ENCODE results near the gene NTS.

NTS gene, protein sequence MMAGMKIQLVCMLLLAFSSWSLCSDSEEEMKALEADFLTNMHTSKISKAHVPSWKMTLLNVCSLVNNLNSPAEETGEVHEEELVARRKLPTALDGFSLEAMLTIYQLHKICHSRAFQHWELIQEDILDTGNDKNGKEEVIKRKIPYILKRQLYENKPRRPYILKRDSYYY

DNA sequence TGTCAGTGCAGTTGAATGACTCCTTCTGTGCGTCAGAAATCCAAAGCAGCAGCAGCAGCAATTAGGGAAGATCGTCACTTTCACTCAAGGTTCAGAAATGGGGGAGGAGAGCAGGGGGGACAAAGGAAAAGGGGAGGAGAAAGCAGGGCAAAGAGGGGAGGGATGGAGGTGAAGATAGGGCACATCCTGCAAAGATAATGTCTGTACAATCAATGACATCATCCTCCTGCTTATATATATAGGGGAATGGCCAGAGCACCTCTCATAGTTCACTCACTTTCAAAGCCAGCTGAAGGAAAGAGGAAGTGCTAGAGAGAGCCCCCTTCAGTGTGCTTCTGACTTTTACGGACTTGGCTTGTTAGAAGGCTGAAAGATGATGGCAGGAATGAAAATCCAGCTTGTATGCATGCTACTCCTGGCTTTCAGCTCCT is at the start of gene NTS:
NTS (plus strand) TSS at position 265 of the 431 bp plus-strand sequence; CDS start at position 374, 109 bp downstream.
- DNase-seq (ENCODE audit: low spot score): no peak
- no peak within 1 kb of the TSS for H3K27ac ChIP-seq
- H3K4me3 ChIP-seq: no peak within 1 kb of the TSS
- TF ChIP-seq, protein P1, sequence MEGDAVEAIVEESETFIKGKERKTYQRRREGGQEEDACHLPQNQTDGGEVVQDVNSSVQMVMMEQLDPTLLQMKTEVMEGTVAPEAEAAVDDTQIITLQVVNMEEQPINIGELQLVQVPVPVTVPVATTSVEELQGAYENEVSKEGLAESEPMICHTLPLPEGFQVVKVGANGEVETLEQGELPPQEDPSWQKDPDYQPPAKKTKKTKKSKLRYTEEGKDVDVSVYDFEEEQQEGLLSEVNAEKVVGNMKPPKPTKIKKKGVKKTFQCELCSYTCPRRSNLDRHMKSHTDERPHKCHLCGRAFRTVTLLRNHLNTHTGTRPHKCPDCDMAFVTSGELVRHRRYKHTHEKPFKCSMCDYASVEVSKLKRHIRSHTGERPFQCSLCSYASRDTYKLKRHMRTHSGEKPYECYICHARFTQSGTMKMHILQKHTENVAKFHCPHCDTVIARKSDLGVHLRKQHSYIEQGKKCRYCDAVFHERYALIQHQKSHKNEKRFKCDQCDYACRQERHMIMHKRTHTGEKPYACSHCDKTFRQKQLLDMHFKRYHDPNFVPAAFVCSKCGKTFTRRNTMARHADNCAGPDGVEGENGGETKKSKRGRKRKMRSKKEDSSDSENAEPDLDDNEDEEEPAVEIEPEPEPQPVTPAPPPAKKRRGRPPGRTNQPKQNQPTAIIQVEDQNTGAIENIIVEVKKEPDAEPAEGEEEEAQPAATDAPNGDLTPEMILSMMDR (IDR thresholded peaks at IDR 0.05): no peak

DNA sequence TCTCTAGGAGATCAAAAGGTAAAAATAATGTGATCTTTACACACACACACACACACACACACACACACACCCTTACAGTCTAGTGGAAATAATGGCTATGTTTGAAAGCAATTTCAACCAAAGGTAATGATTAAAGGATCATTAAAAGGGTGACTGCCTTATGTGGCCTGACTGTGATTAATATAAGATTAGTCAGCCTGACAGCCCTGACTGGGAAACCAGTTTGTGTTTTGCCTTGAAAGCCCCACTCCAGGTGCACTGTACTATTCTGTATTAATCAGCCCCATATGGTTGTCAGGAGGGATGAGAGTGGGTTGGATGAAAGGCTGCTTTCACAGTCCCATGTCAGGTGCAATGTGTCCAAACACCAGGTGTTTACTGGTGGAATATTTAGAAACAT is 48.3 kb upstream of the NTS start:
- DNase-seq (ENCODE audit: low spot score): no peak
- Histone ChIP-seq H3K4me3 (no peak overlapping the region), H3K27ac (no peak overlapping the region)
- TF ChIP-seq, protein P1 (IDR thresholded peaks at IDR 0.05): no peak

DNA sequence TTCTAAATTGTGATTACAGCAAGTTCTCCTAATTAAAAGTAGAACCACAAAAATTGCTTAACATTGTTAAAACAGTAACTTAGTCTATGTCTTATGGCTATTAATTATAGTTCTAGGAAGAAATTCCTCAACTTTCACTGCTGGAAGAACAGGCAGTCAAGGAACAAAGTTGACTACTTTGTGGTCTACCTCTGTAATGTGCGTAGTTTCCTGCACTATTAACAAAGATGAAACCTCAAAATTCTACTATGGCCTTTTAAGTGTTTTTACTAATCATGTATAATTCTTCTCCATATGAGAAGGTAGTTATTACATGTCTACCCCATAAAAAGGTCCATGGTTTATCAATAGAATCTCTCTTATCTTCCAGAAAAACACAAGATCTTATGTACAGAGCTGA is 45.5 kb upstream of the NTS start:
- Histone ChIP-seq H3K4me3 (no peak overlapping the region), H3K27ac (no peak overlapping the region)
- no peak for DNase-seq (ENCODE audit: low spot score)
- TF ChIP-seq, protein P1 (IDR thresholded peaks at IDR 0.05): no peak

DNA sequence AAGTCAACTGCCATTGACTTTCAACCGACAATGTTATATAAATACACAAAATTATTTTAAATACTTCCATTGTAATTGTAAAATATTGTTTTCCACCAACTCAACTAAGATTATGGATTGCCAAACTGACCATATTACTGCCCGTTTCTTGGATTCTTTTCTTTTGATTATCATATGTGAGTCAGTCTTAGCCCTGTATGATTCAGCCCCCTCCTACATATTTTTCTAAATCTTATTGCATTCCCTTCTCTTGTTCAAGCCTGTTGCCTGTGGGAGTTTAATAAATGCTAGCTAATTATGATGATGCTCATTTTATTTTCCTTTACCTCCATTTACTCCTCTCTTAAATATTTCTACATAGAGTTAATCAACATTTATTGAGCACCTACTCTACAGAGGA is 44.7 kb upstream of the NTS start:
- no peak for DNase-seq (ENCODE audit: low spot score)
- no peak overlapping the region for H3K27ac ChIP-seq
- TF ChIP-seq, protein P1 (IDR thresholded peaks at IDR 0.05): no peak
- no peak overlapping the region for H3K4me3 ChIP-seq

DNA sequence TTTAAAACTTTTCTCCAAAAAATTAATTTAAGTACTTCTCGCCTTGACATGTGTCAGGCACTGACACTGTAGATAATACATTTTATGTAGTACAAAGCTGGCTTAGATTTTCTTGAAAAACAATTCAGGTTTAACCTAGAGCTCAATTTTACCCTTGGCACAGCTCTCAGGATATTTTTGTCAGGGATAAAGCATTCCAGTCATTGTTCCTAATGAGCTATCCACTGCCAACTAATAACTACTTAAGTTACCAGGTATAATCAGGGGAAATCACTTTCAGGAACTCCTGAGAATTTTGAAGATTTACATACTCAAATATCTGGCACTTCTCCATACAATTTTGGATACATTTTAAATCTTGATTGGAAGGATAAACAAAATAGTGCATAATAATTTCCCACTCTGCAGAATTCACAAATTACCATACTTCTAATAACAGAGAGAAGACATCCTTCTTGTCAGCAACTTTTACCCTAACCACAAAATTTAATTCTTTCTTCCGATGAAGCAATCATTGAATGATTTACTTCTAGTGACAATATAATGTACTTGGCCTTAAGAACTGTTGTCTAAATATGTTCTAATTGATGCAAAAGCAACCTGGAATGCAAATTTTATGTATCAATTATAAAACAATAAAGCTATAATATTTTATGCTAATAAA is 42.6 kb upstream of the NTS start:
- Histone ChIP-seq H3K4me3 (peak overlapping the region; percentile 6), H3K27ac (no peak overlapping the region)
- DNase-seq (ENCODE audit: low spot score): no peak
- TF ChIP-seq, protein P1 (IDR thresholded peaks at IDR 0.05): no peak

DNA sequence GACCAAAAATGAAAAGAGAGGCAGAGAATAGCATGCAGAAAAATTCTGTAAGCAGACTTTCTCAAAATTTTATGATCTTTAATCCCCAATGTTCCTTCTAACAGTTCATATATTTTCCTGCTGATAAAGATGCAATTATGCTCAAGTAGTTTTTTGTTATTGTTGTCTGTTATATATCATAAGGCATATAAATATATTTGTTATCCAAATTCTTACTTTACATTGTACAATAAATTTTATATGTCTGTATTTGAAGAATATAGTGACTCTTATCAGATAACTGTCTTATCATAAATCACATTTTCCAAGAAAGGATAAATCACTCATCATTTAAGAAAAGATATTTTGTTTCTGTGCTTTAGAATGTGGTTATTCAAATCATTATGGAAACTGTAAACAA is 40.5 kb upstream of the NTS start:
- no peak for DNase-seq (ENCODE audit: low spot score)
- TF ChIP-seq, protein P1 (IDR thresholded peaks at IDR 0.05): no peak
- H3K27ac ChIP-seq: no peak overlapping the region
- no peak overlapping the region for H3K4me3 ChIP-seq

DNA sequence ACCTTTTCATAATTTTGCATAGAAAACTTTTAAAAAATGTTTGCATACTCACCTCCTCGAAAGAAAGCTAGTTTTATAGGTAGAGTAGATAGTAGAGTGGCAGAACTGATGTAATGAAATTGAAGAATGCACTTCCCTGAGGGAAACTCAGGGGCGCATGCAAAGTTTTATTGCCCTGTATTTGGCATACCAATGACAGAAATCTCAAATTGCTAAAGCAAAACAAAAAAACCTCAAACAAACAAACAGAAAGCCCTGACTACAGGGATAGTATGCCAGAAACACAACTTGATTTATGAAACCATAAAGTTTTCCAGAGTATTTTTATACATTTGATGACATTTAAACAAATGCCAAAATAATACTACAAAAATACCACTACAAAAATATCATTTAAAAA is 39.7 kb upstream of the NTS start:
- Histone ChIP-seq H3K27ac (no peak overlapping the region), H3K4me3 (peak overlapping the region; percentile 72)
- no peak for DNase-seq (ENCODE audit: low spot score)
- TF ChIP-seq, protein P1 (IDR thresholded peaks at IDR 0.05): no peak
